GM11168 (cell line): ENCODE results near the gene CTIF.

ENCODE experiments used
- in situ Hi-C: fragments of 300-500 bp; cut with MboI; formaldehyde crosslinking; loops from one replicate; pipeline ENCODE4 v1.12.0; 2022; ENCODE audit warnings: low sequenced_read_pairs; ENCODE audit not compliant: unreplicated experiment

CTIF gene

GRCh38 chr18:48834413-48835031 lies 295.7 kb downstream of the CTIF start:
- in situ Hi-C loops, result no loop called here

DNA sequence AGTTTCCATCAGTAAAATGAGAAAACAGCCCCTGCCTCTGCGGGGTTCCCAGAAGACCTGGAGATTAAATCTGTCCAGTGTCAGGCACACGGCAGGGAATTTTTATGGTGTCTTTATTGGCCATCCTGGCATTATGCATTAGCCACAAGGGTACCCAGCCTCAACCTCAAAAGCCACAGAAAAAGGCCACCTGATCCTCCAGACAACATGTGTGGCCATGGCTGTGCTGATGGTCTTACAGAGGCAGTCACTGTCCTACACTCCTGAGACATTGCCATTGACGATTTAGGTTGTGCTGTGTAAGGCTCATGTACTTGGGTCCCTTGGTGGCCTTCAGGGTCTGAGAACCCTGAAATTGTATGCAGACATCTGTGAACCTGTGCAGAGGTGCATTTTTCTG lies 296.3 kb downstream of the CTIF start:
- in situ Hi-C loops, result no loop called here

- in situ Hi-C loops, result no loop called here
Measured at GRCh38 chr18:48835745-48836170, 296.9 kb downstream of the CTIF start.

GRCh38 chr18:48836231-48836805 lies 297.5 kb downstream of the CTIF start:
- in situ Hi-C loops, result no loop called here

DNA sequence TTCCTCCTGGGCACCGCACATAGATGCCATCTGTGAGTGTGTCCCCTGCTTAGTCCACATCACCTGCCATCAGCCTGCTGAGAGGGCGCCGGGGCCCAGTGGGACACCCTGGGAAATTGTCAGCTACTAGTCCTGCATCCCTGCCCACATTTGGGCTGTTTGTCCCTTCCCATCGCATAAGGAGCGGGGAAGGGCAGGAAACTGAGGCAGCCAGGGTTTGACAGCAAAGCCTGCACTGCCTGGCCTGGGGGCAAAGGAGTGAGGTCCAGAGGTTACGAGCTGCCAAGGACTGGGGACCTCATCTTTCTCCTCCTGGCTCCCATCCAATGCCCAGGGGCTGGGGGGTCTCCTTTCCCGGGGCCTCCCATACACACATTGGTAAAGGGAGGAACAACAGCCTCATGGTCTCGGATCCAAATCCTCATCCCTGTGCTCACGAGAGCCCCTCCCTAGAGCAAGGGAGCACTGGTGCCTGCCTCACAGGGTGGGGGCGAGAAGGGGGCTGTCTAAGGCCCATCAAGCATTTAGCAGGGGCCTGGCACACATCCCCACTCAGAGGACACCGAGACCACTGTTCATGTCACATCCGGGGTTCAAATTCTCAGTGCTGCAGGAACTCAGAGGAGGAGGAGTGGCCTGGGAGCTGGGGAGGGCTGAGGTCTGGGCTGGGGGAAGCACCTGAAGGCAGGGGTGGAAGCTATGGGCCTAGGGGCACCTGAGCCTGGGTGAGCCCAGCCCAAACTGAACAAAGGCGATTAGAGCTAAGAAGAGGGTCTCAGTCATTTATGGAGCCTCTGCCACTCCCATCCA lies 298.2 kb downstream of the CTIF start:
- in situ Hi-C loops, result no loop called here

- in situ Hi-C loops, result no loop called here
Measured at GRCh38 chr18:48837676-48838075, 298.8 kb downstream of the CTIF start.

- in situ Hi-C loops, result no loop called here
Measured at GRCh38 chr18:48838166-48838775, 299.4 kb downstream of the CTIF start.

DNA sequence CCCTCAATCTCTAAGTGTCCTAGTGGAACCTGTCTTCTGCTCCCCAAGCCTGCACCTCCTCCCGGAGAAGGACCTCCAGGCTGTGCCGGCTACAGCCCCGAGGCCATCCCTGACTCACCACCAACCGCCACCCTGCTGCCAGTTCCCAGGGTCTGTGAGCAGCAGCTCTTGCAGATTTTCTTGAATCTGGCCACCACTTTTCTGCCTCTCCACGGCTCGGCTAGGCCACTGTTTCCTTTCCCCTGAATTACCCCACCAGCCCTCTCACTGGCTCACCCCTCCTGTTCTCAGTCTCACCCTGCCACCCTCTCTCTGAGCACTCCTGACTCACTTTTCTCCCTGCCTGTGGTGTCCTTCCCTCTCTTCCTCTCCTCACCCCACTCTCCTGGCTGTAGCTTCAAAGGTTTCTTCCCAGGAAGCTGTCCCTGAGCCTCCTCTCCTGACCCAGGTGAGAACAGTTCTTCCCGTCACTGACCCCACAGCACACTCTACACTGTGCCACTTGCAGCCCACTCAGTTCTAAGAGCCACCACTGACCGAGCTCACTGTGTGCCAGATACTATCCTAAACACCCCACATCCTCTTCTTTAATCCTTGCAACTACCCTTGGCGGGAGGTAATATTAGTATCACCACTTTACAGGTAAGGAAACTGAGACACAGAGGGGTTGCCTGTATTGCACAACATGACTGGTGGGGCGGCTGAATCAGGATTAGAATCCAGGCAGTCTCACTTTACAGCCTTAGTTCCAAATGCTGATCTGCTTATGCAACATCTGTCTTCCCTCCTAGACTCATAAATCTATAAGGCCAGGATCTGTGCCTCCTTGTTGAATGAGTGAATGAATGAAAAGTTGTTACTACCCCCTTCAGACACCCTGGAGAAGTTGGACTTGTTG lies 300.3 kb downstream of the CTIF start:
- in situ Hi-C loops, result no loop called here

- in situ Hi-C loops, result no loop called here
Measured at GRCh38 chr18:48839819-48840490, 301.1 kb downstream of the CTIF start.

DNA sequence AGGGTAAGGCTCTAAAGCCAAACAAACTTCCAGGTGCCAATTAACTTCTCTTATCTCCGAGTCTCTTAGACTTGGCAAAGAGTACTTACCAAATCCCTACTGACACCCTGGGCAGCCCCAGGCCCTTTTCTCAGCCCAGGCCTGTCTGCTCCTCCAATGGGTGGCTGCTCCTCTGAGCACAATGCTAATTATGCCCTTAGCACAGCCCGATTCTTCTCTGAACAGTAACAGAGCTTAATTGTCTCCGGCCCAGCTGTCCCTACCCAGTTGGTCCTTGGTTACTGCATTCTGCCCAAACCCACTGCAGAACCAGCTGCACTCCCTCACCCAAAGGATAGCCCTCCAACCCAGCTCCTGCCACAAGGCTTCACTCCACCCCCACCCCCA lies 301.7 kb downstream of the CTIF start:
- in situ Hi-C loops, result no loop called here

DNA sequence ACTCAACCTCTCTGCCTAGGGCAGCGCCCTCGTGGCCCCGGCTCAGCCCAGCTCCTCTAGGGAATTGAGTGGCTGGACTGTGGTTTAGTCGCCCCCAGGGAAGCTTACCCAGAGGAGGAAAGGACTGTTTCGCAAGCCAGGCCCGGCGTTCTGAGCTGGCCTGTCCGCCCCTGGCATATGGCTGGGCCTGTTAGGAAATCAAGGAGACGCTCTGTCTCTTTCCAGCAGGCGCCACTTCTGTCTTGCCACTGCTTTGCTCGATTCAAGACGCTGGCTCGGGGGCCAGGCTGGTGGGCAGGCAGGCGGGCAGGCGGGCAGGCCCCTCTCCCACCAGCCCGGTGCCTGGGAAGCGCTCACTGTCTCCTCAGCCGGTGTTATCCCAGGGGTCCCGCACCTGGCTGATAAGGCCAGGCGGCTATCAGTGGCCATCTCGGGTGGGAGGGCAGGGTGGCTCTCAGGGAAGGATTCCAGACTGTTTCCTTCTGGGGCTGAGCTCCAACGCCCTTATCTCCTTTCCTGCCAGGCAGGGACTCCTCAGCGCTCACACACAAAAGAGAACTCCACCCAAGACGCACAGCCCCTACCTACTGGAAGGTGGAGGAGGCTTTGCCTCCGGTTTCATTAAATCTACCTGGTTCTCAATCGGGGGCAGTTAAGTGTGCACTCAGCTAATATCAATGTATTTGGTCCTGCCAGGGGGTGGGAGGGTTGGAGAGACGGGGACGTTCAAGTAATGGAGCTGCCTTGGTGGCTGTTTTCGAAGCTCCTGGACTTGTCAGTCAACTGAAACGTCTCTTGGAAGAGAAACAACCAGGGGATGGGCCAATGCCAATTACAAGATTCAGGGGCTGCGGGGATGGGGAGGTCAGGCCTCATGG lies 302.8 kb downstream of the CTIF start:
- in situ Hi-C loops, result no loop called here

- in situ Hi-C loops, result no loop called here
Measured at GRCh38 chr18:48842259-48843061, 303.6 kb downstream of the CTIF start.

DNA sequence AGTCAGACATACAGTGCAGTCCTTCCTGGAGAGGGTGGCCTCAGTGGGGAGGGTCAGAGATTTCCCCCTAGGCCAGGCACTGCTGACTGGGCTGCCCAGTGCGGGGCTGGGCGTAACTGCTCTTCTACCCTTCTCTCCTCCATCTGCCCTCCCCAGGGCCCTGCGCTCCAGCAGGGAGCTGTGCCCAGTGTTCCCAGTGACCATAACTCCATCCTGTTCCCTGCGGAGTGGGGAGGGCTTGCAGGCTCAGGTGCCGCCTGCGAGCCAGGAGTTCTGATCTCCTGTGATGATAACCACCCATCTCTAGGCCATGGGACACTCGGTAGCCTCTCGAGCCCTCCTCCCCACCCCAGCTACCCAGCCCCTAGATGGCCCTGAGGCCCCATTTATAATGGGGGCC lies 304.3 kb downstream of the CTIF start:
- in situ Hi-C loops, result no loop called here

DNA sequence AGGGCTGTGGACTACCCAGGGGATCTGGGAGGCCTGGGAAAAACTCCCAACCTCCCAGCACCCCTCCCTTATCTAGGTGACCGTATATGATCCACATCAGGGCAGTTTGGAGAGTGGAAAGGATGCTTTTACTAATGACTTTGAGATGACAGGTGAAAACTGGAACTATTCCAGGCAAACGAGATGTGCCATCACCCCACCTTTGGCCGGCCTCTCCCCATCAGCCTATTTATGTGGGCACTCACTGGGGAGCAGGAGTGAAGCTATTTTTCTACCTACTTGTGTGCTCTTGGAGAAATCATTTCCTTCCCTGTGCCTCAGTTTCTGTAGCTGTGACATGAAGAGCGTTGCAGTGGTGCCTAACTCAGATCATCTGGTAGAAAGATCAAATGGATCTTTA lies 304.8 kb downstream of the CTIF start:
- in situ Hi-C loops, result no loop called here

- in situ Hi-C loops, result no loop called here
Measured at GRCh38 chr18:48844271-48844670, 305.4 kb downstream of the CTIF start.

DNA sequence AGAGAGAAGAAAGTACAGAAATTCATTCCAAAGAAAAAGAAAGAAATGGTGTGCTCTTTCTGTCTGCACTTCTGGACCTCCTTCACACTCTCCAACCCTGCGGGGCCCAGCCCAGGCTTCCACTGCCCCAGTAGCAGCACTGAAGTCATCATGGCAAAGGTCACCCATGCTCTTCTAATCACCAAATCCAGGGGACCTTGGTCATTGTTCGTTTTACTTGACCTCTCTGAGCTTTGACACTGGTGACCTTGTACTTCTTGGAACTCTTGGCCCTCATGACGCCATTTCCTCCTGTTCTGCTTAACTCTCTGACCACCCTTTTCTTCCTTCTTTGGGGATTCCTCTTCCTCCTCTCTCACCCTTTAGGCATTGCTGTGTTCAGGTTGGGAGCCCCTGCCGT lies 306.3 kb downstream of the CTIF start:
- in situ Hi-C loops, result no loop called here

- in situ Hi-C loops, result no loop called here
Measured at GRCh38 chr18:48846423-48846932, 307.6 kb downstream of the CTIF start.
